IMR-90 (cell line): ENCODE results near the gene KRTAP5-9. TPM values are rescaled to one million over a fixed set of nuclear protein-coding genes. Genes with fewer than 3 reads are reported as not detected.

Experiments
- ATAC-seq: fragments of 200-7000 bp; cut with Tn5 transposase; 2 replicates; pipeline ENCODE4 v1.9.1; 2020; ENCODE audit warnings: low read depth, mild to moderate bottlenecking, moderate library complexity
- BruUV-seq: library from RNA; stranded (reverse); fragments of 400-500 nt; replicated peaks from 2 replicates; lab custom pipeline; 2021; lab: Mats Ljungman, UMichigan
- CTCF ChIA-PET: fragments of 300-600 bp; formaldehyde crosslinking; extraction: SDS; loops from one replicate; lab custom pipeline; 2021; ENCODE audit warnings: antibody characterized with exemption; lab: Yijun Ruan, JAX
- POLR2A ChIA-PET: fragments of 300-600 bp; sonication (Branson Sonifier 250); formaldehyde crosslinking; loops from one replicate; lab custom pipeline; 2022; ENCODE audit warnings: antibody characterized with exemption; ENCODE audit not compliant: unreplicated experiment; lab: Charles Lee
- DNase-seq: peaks from one replicate; pipeline ENCODE4 v3.0.0; 2013
- H2AFZ ChIP-seq: replicated peaks from 2 replicates; pipeline ENCODE3; 2013; ENCODE audit warnings: low read length, mild to moderate bottlenecking; ENCODE audit not compliant: poor library complexity
- H2AK5ac ChIP-seq: 2 replicates; pipeline ENCODE4 v1.6.1; 2013; ENCODE audit warnings: low read depth, low read length, inconsistent platforms
- H2AK9ac ChIP-seq: replicated peaks from 2 replicates; pipeline ENCODE3; 2013; ENCODE audit warnings: mild to moderate bottlenecking, low read depth, low read length, moderate library complexity; ENCODE audit not compliant: poor library complexity
- H2BK120ac ChIP-seq: 2 replicates; pipeline ENCODE4 v1.6.1; 2013; ENCODE audit warnings: low read depth, low read length, inconsistent platforms
- H2BK15ac ChIP-seq: 3 replicates; pipeline ENCODE4 v1.6.1; 2013; ENCODE audit warnings: low read depth, low read length, inconsistent platforms
- H2BK20ac ChIP-seq: 2 replicates; pipeline ENCODE4 v1.6.1; 2013; ENCODE audit warnings: low read depth, mild to moderate bottlenecking, inconsistent platforms, low read length, moderate library complexity
- H2BK5ac ChIP-seq: 2 replicates; pipeline ENCODE4 v1.6.1; 2013; ENCODE audit warnings: mild to moderate bottlenecking, low read depth, low read length, inconsistent platforms; ENCODE audit not compliant: poor library complexity, severe bottlenecking
- H3K14ac ChIP-seq: replicated peaks from 2 replicates; pipeline ENCODE4 v1.6.1; 2013; ENCODE audit warnings: low read depth, low read length, inconsistent platforms
- H3K18ac ChIP-seq: 2 replicates; pipeline ENCODE4 v1.6.1; 2013; ENCODE audit warnings: low read depth, low read length, control low read depth
- H3K23ac ChIP-seq: 2 replicates; pipeline ENCODE4 v1.6.1; 2013; ENCODE audit warnings: low read depth, low read length, inconsistent platforms
- H3K27ac ChIP-seq: 2 replicates; pipeline ENCODE4 v1.5.1; 2013; ENCODE audit warnings: mild to moderate bottlenecking, control low read depth, low read length; ENCODE audit not compliant: insufficient read depth
- H3K27me3 ChIP-seq: 2 replicates; pipeline ENCODE4 v1.6.1; 2013; ENCODE audit warnings: low read length; ENCODE audit not compliant: control insufficient read depth, insufficient read depth
- H3K36me3 ChIP-seq: 2 replicates; pipeline ENCODE4 v1.6.1; 2013; ENCODE audit warnings: low read length, mixed read lengths; ENCODE audit not compliant: control insufficient read depth, insufficient read depth
- H3K4ac ChIP-seq: 2 replicates; pipeline ENCODE4 v1.6.1; 2013; ENCODE audit warnings: low read depth, low read length, inconsistent platforms
- H3K4me1 ChIP-seq: 2 replicates; pipeline ENCODE4 v1.6.1; 2013; ENCODE audit warnings: low read length, mixed read lengths; ENCODE audit not compliant: control insufficient read depth, insufficient read depth
- H3K4me2 ChIP-seq: 2 replicates; pipeline ENCODE4 v1.6.1; 2013; ENCODE audit warnings: low read depth, mild to moderate bottlenecking, control low read depth, low read length, moderate library complexity
- H3K4me3 ChIP-seq: 2 replicates; pipeline ENCODE4 v1.5.1; 2013; ENCODE audit warnings: low read depth, mild to moderate bottlenecking, control low read depth, low read length, moderate library complexity; ENCODE audit not compliant: insufficient read depth
- H3K56ac ChIP-seq: 2 replicates; pipeline ENCODE4 v1.6.1; 2013; ENCODE audit warnings: low read length, inconsistent platforms; ENCODE audit not compliant: insufficient read depth; ENCODE audit errors: extremely low read depth
- H3K79me1 ChIP-seq, 2 experiments: 2 replicates each; pipeline ENCODE4 v1.6.1; 2013; ENCODE audit warnings: low read length in 2 of 2, inconsistent platforms in 1 of 2, low read depth in 1 of 2
- H3K9ac ChIP-seq: 2 replicates; pipeline ENCODE4 v1.6.1; 2013; ENCODE audit warnings: low read depth, low read length, control low read depth
- H3K9me1 ChIP-seq: 2 replicates; pipeline ENCODE4 v1.6.1; 2013; ENCODE audit warnings: low read length, inconsistent platforms; ENCODE audit not compliant: insufficient read depth
- H3K9me3 ChIP-seq: 2 replicates; pipeline ENCODE4 v1.6.1; 2013; ENCODE audit warnings: low read length; ENCODE audit not compliant: control insufficient read depth, insufficient read depth
- H4K20me1 ChIP-seq: 2 replicates; pipeline ENCODE4 v1.6.1; 2013; ENCODE audit warnings: low read length, inconsistent platforms; ENCODE audit not compliant: insufficient read depth
- H4K5ac ChIP-seq: 2 replicates; pipeline ENCODE4 v1.6.1; 2013; ENCODE audit warnings: mild to moderate bottlenecking, low read depth, low read length, control low read depth
- H4K8ac ChIP-seq, 2 experiments: 2 replicates each; pipeline ENCODE4 v1.6.1; 2013; ENCODE audit warnings: low read depth in 2 of 2, low read length in 2 of 2, control low read depth in 1 of 2, inconsistent platforms in 1 of 2
- H4K91ac ChIP-seq: 2 replicates; pipeline ENCODE4 v1.6.1; 2013; ENCODE audit warnings: low read depth, low read length, inconsistent platforms; ENCODE audit not compliant: insufficient read depth
- CHD1 ChIP-seq: IDR thresholded peaks from 2 replicates; pipeline ENCODE4 v1.6.1; 2012; ENCODE audit warnings: low read depth, low read length, improper control_type of control experiment
- CTCF ChIP-seq: conservative IDR thresholded peaks from 2 replicates; pipeline ENCODE4 v1.5.1; 2012; ENCODE audit warnings: mild to moderate bottlenecking, low read depth, low read length, improper control_type of control experiment
- FOS ChIP-seq: fragments of 150-350 bp; IDR thresholded peaks from 2 replicates; pipeline ENCODE4 v1.6.1; 2016; ENCODE audit warnings: low read depth, low read length
- MXI1 ChIP-seq: IDR thresholded peaks from 2 replicates; pipeline ENCODE4 v1.6.1; 2012; ENCODE audit warnings: low read depth, mild to moderate bottlenecking, low read length, moderate library complexity, borderline replicate concordance
- NFE2L2 ChIP-seq: fragments of 150-350 bp; IDR thresholded peaks from 2 replicates; pipeline ENCODE4 v1.6.1; 2016; ENCODE audit warnings: low read depth, mild to moderate bottlenecking, low read length
- POLR2A ChIP-seq: IDR thresholded peaks from 2 replicates; pipeline ENCODE4 v1.6.1; 2012; ENCODE audit warnings: mild to moderate bottlenecking, low read depth, low read length
- WGBS, 2 experiments: methylation state at CpG; one replicate each; pipeline versions ENCODE4 v1.1.5 to v1.1.7; 2013; ENCODE audit warnings: missing lambda C conversion rate in 2 of 2; ENCODE audit not compliant: insufficient read length in 1 of 2; ENCODE audit errors: extremely low coverage in 2 of 2; 5-methylcytosine and 5-hydroxymethylcytosine counted together
- dilution Hi-C: fragments of 300-500 bp; cut with HindIII; formaldehyde crosslinking; loops from one replicate; pipeline ENCODE4 v1.14.3; 2018; ENCODE audit warnings: low sequenced_read_pairs; ENCODE audit not compliant: unreplicated experiment
- in situ Hi-C: fragments of 300-500 bp; cut with MboI; formaldehyde crosslinking; loops from 3 replicates; pipeline ENCODE4 v1.14.3; 2019; ENCODE audit warnings: low sequenced_read_pairs, inconsistent platforms, mixed read lengths
- intact Hi-C: fragments of 100-400 bp; cut with micrococcal nuclease; formaldehyde crosslinking; loops from 2 replicates; pipeline ENCODE4 v1.10.0; 2022
- polyA plus RNA-seq, 3 experiments: library from polyadenylated mRNA; depleted of rRNA; stranded (reverse); fragments of >200 nt; gene quantifications; 2 replicates each; pipeline ENCODE4 v1.2.3, GENCODE V29; 2012; ENCODE audit warnings: low replicate concordance in 1 of 3
- total RNA-seq: library from RNA; depleted of rRNA; stranded (reverse); fragments of >200 nt; gene quantifications from 2 replicates; pipeline ENCODE4 v1.2.3, GENCODE V29; 2012

The KRTAP5-9 gene
- total and polyA plus RNA-seq, 2 of the 4 experiments (the other 2 are of a cell fraction), result 0.09 TPM; not detected in 1

GRCh38 chr11:71525188-71525937, 22.9 kb upstream of the KRTAP5-9 start:
- Histone ChIP-seq H3K4me2 (no peak overlapping the region), H2BK5ac (no peak overlapping the region), H3K4ac (no peak overlapping the region), H3K56ac (no peak overlapping the region), H2BK15ac (no peak overlapping the region), H2BK120ac (no peak overlapping the region), H4K5ac (no peak overlapping the region), H3K9ac (no peak overlapping the region), H3K4me1 (no peaks in the 10 kb centered on the region), H3K23ac (no peak overlapping the region), H2AK9ac (no peak overlapping the region), H3K9me1 (no peaks in the 10 kb centered on the region), H3K27ac (no peak overlapping the region), H4K91ac (no peak overlapping the region), H3K4me3 (no peak overlapping the region), H3K14ac (no peak overlapping the region), H3K36me3 (no peaks in the 10 kb centered on the region), H3K9me3 (no peaks in the 10 kb centered on the region), H2AFZ (no peak overlapping the region), H4K20me1 (no peaks in the 10 kb centered on the region), H2AK5ac (no peak overlapping the region), H4K8ac (no peak overlapping the region), H2BK20ac (no peak overlapping the region), H3K79me1 (no peaks in the 10 kb centered on the region), H3K27me3 (0 out of 2 replicates have a peak, but pooled peaks cover 1% of the 10 kb centered on the region), H3K18ac (no peak overlapping the region)
- intact Hi-C loops, result no loop called here
- no peak for ATAC-seq
- WGBS, 2 experiments, result 0% methylated on average over 1 of the region's 3 CpGs; no CpG with 5 or more reads in 1 of the 2 experiments
- POLR2A ChIA-PET, result no interaction called here
- CTCF ChIA-PET, result no interaction called here
- TF ChIP-seq POLR2A (no peak), CTCF (no peak), NFE2L2 (no peak), CHD1 (no peak), MXI1 (no peak), FOS (no peak)
- dilution Hi-C loops, result no loop called here
- no peak for DNase-seq
- BruUV-seq, result no TSS peak
- in situ Hi-C loops, result no loop called here
